Medulla oblongata (tissue), 1 donor: Measurements from ENCODE around the gene MRPL55.

Experiments used
- DNase-seq: peaks from one replicate; pipeline ENCODE4 v3.0.0-alpha.2; 2015; ENCODE audit errors: extremely low spot score

Gene MRPL55

GRCh38 chr1:228147768-228148167, 38.7 kb upstream of the MRPL55 start:
- DNase-seq = no peak

- no peak for DNase-seq
Measured at GRCh38 chr1:228147151-228147693, 38.1 kb upstream of the MRPL55 start.

GRCh38 chr1:228146417-228147150, 37.5 kb upstream of the MRPL55 start:
- DNase-seq = no peak

GRCh38 chr1:228145463-228146416, 36.6 kb upstream of the MRPL55 start:
- no peak for DNase-seq

- DNase-seq = no peak
Measured at GRCh38 chr1:228144993-228145343, 35.9 kb upstream of the MRPL55 start.

DNA sequence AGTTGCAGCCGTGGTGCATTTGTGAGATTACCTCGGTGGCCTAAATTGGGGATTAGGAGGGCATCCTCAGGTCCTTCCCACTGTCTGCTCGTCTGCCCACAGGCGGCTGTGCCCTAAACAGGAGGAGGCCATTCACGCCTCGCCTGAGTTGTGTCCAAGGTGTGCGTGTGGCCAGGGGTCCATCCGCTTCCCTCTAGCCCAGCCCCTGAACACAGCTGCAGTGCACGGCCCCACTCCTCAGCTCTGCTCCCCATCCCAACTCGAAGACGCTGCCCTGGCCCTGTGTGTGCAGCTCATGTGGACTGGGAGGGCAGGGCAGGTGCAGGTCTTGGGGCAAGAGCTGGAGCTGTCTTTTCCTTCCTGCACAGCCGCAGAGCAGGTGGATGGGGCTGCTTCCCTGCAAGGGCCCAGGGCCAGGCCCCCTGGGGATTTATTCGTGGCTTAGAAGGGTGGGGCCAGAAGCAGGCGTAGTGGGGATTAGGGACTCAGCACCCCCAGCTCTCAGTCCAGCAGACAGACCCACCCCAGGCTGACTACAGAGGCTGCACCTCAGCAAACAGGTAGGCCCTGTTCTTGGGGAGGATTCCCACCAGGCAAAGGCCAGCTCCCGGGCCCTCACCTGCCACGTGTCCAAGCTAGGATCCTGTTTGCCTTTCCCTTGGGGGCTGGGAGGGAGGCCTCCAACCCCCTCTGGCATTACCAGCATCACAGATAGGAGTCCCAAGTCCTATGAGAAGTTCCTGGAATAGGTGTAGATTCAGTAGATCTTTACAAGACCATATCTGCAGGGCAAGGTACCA, 35.3 kb upstream of the MRPL55 start:
- DNase-seq = no peak

- no peak for DNase-seq
Measured at GRCh38 chr1:228143480-228144192, 34.5 kb upstream of the MRPL55 start.

GRCh38 chr1:228142701-228143136, 33.6 kb upstream of the MRPL55 start:
- DNase-seq = no peak

GRCh38 chr1:228142155-228142691, 33.1 kb upstream of the MRPL55 start:
- DNase-seq = no peak

DNA sequence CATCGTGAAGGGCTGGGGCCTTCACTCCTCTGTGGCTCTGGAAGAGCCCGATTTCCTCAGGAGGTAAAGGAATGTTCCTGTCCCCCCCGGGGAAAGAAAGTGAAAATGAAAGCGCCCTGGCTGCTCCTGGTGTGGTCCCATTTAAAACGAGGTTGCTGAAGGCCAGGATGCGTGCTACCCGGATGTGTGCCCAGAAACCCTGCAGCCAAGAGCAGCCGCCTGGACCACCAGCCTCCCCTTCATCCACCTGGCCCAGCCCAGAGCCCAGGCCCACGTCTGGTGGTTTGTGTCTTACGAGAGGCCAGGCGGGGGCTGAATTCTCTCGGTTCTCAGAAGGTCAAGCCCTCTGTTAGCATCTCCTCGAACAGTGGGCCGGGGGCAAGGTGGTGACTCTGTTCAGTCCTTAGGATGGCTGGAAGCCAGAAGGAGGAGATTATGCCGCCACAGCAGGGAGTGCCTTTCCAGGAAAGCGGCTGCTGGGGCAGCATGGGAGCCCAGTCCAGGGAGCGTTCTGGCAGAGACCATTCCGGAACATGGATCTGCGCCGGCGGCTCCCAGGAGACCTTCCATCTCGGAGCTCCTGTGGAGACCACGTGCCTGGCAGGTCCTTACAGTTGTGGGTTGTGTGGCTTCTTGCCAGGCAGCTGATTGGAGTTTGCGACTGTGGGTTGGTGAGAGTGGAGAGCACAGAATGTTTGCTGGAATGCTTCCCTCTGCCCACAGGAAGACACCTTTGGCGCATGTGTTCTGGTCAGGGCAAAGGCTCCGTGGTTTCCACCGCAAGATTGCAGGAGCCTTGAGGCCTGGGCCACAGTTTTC, 32.3 kb upstream of the MRPL55 start:
- peak; percentile 30 for DNase-seq

DNA sequence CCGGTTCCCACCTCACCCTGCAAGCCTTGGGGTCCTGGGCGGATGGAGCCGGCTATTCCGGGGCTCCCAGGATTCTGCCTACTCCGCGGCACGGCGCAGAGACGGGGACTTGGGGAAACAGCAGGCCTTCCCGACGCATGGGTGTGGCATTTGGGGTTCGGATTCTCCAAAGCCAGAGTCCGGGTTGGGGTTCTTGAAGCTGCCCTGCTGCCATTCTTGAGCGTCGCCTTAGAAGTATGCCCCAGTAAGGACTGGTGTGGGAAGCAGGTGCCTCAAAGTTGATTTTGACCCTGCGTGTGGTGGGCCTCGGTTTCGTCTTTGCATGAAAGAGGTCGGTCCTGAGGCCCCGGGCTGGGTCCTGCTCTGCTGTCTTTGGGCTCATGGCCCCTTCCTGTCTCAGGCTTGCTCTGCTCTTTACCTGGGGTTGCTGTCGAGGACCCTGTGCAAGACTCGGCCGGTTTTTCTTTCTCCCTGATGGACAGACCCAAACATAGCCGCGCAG, 31.7 kb upstream of the MRPL55 start:
- DNase-seq = no peak

DNA sequence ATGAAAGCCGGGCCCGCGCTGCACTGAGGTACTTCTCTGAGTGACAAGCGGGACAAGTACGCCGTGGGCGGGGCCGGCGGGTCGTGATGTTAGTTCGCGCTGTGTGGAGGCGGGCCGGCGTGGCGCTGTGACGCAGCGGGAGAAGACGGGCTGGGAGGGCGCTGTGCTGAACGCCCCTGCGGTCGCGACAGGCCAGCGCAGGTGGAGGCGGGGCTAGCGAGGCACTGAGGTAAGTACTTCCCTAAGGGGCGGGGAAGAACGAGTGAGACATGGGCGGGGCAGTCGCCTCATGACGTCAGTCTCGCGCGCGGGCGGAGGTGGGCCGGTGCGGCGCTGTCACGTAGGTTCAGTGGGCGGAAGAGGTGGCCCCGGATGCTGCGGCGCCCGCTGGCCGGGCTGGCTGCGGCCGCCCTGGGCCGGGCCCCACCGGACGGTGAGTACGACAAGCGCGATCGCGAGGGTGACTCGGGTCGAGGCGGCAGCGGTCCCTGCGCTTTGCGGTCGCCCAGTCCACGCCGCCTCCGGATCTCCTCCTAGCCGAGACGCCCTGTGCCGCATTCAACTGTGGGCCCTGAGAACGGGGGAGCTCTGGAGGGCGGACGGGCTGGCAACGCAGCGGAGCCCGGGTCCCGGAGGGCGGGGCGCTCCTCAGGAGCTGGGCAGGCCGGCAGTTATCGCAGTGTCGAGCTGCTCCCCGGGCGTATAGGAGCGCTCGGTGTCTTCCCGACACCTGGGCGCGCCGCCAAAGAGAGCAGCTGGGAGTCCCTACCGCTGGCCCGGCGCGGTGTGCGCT, 31.0 kb upstream of the MRPL55 start, which contains the start of gene GUK1:
Gene GUK1 (plus strand): TSS at position 349 of the 793 bp plus-strand sequence. CDS start 24 bp downstream, at position 373.
- peak; percentile 97 for DNase-seq

DNA sequence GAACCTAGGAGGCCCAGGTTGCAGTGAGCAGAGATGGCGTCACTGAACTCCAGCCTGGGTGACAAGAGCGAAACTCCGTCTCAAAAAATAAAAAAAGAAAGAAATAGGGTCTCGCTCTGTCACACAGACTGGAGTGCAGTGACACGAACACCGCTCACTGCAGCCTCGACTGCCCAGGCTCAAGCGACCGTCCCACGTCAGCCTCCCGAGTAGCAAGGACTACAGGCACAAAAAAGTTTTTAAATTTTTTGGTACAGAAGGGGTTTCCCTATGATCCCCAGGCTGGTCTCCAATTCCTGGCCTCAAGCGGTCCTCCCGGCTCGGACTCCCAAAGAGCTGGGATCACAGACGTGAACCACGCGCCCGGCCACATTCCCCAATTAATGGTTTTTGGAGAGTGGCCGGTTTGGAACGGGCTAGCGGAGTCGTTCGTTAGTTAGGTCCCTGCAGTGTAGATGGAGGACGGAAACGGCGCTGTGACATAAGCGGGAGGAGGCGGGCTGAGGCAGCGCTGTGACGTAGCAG, 30.4 kb upstream of the MRPL55 start:
- no peak for DNase-seq

DNA sequence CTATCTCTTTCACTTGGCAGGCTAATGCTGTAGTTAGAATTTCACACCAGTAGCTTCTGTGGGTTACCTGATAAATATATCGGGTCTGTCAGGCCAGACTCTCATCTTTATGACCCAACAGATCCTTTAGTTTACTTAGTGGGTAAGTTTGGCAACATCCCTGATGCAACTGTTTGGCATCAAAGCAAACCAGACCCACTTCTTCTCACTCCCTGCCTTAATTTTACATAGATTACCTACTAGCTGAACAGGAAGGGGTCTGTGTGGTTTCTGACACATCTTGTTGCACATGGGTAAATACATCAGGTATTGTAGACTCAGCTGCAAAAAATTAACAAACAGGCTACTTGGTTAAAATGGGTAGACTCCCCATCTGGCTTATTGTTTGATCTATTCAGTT, 27.8 kb upstream of the MRPL55 start:
- DNase-seq = no peak

- DNase-seq = no peak
Measured at GRCh38 chr1:228134591-228134990, 25.5 kb upstream of the MRPL55 start.

- no peak for DNase-seq
Measured at GRCh38 chr1:228131766-228132165, 22.7 kb upstream of the MRPL55 start.

- DNase-seq = no peak
Measured at GRCh38 chr1:228125185-228125584, 16.1 kb upstream of the MRPL55 start.

GRCh38 chr1:228123505-228123904, 14.4 kb upstream of the MRPL55 start:
- DNase-seq = no peak
